ENCODE results near the gene SGSM2. TPM values are rescaled to one million over a fixed set of nuclear protein-coding genes. Genes with fewer than 3 reads are reported as not detected.
A peak's percentile ranks its signal among the peaks of the same experiment; 100 is the strongest.

SGSM2 gene
- total RNA-seq, result 28.1 TPM

GRCh38 chr17:2336852-2337543 is at the start of gene SGSM2:
TSS of gene SGSM2 (plus strand) at chr17:2337501. CDS start at chr17:2337689, 188 bp downstream.
- peak; percentile 37 for ATAC-seq

- ATAC-seq, result no peak
Measured at GRCh38 chr17:2289878-2290478, 47.3 kb upstream of the SGSM2 start.

- no peak for ATAC-seq
Measured at GRCh38 chr17:2292100-2292499, 45.2 kb upstream of the SGSM2 start.

- peak; percentile 65 for ATAC-seq
Measured at GRCh38 chr17:2295575-2295974, 41.7 kb upstream of the SGSM2 start.

GRCh38 chr17:2297023-2297422 is 40.3 kb upstream of the SGSM2 start:
- peak; percentile 74 for ATAC-seq

- no peak for ATAC-seq
Measured at GRCh38 chr17:2299136-2299535, 38.2 kb upstream of the SGSM2 start.

GRCh38 chr17:2299756-2300155 is 37.5 kb upstream of the SGSM2 start:
- ATAC-seq, result no peak

GRCh38 chr17:2302778-2303203 is 34.5 kb upstream of the SGSM2 start:
- ATAC-seq, result peak; percentile 3

- ATAC-seq, result peak; percentile 91
Measured at GRCh38 chr17:2303204-2304188, 33.8 kb upstream of the SGSM2 start, which contains the start of the genes SMG6 and SRR. TSS of gene SMG6 (minus strand) at chr17:2303785. CDS start at chr17:2303720, 65 bp downstream. TSS of gene SRR (plus strand) at chr17:2303950. CDS start at chr17:2315561, 11,611 bp downstream.

- no peak for ATAC-seq
Measured at GRCh38 chr17:2304931-2305330, 32.4 kb upstream of the SGSM2 start.

- ATAC-seq, result peak; percentile 8
Measured at GRCh38 chr17:2309338-2310154, 27.8 kb upstream of the SGSM2 start.

- no peak for ATAC-seq
Measured at GRCh38 chr17:2312736-2313135, 24.6 kb upstream of the SGSM2 start.

- ATAC-seq, result peak; percentile 64
Measured at GRCh38 chr17:2316916-2317205, 20.4 kb upstream of the SGSM2 start.

GRCh38 chr17:2317796-2318195 is 19.5 kb upstream of the SGSM2 start:
- ATAC-seq, result no peak

GRCh38 chr17:2319051-2319450 is 18.2 kb upstream of the SGSM2 start:
- ATAC-seq, result no peak

GRCh38 chr17:2321399-2321798 is 15.9 kb upstream of the SGSM2 start:
- ATAC-seq, result no peak

- no peak for ATAC-seq
Measured at GRCh38 chr17:2323629-2324314, 13.5 kb upstream of the SGSM2 start.

- ATAC-seq, result no peak
Measured at GRCh38 chr17:2331303-2331702, 6.0 kb upstream of the SGSM2 start.

- ATAC-seq, result no peak
Measured at GRCh38 chr17:2335726-2336214, 1.5 kb upstream of the SGSM2 start.

GRCh38 chr17:2336215-2336851 is 968 bp upstream of the SGSM2 start, which contains the start of gene TSR1:
TSS of gene TSR1 (minus strand) at chr17:2336457. CDS start at chr17:2336427, 30 bp downstream.
- peak; percentile 93 for ATAC-seq
